ENCODE data around the gene BTBD9. TPM values are rescaled to one million over a fixed set of nuclear protein-coding genes. Genes with fewer than 3 reads are reported as not detected.

BTBD9 gene
- total RNA-seq, 1 experiment from 2014 or later = 4.3 TPM

- Histone ChIP-seq H3K36me3 (ENCODE audit: low read depth, low read length) (no peaks in the 10 kb centered on the region), H4K20me1 (ENCODE audit: low read length) (no peaks in the 10 kb centered on the region), H3K79me2 (ENCODE audit: low read length) (no peaks in the 10 kb centered on the region), H3K27me3 (ENCODE audit: low read length) (no peaks in the 10 kb centered on the region), H3K9ac (ENCODE audit: low read length) (no peak overlapping the region), H3K4me3 (ENCODE audit: low read length) (no peak overlapping the region), H3K27ac (ENCODE audit: low read length) (no peak overlapping the region), H3F3A (ENCODE audit: low read length, unreplicated experiment) (no peaks in the 10 kb centered on the region), H3K4me1 (ENCODE audit: insufficient read depth, low read length) (no peaks in the 10 kb centered on the region), H3K9me2 (replicated peaks; ENCODE audit: low read length) (no peaks in the 10 kb centered on the region), H2AFZ (ENCODE audit: low read length) (no peak overlapping the region), H3K4me2 (ENCODE audit: low read length) (no peak overlapping the region), H3K9me3 (ENCODE audit: low read length) (no peaks in the 10 kb centered on the region)
- intact Hi-C loops (cut with micrococcal nuclease) = no loop called here
- no peak for ATAC-seq
- DNase-seq = no peak
- POLR2A ChIA-PET (ENCODE audit: unreplicated experiment) = no interaction called here
- TF ChIP-seq EZH2phosphoT487 (IDR thresholded peaks at IDR 0.05; ENCODE audit: borderline replicate concordance, low read length) = no peak
- TF ChIP-seq EZH2 (IDR thresholded peaks at IDR 0.05; ENCODE audit: low read length, unreplicated experiment) = no peak
- no peak for TF ChIP-seq CTCF (conservative IDR thresholded peaks at IDR 0.05; ENCODE audit: low read depth, low read length)
- no TSS peak for BruUV-seq (replicated peaks)
- CTCF ChIA-PET = no interaction called here
Observed at GRCh38 chr6:38501931-38502330, 137.8 kb downstream of the BTBD9 start.

- POLR2A ChIA-PET (ENCODE audit: unreplicated experiment) = no interaction called here
- Histone ChIP-seq H3F3A (ENCODE audit: low read length, unreplicated experiment) (no peaks in the 10 kb centered on the region), H3K27me3 (ENCODE audit: low read length) (no peaks in the 10 kb centered on the region), H3K79me2 (ENCODE audit: low read length) (no peaks in the 10 kb centered on the region), H3K9ac (ENCODE audit: low read length) (no peak overlapping the region), H3K27ac (ENCODE audit: low read length) (no peak overlapping the region), H3K4me1 (ENCODE audit: insufficient read depth, low read length) (no peaks in the 10 kb centered on the region), H2AFZ (ENCODE audit: low read length) (no peak overlapping the region), H4K20me1 (ENCODE audit: low read length) (no peaks in the 10 kb centered on the region), H3K4me2 (ENCODE audit: low read length) (no peak overlapping the region), H3K9me3 (ENCODE audit: low read length) (no peaks in the 10 kb centered on the region), H3K4me3 (ENCODE audit: low read length) (no peak overlapping the region), H3K9me2 (replicated peaks; ENCODE audit: low read length) (no peaks in the 10 kb centered on the region), H3K36me3 (ENCODE audit: low read depth, low read length) (no peaks in the 10 kb centered on the region)
- BruUV-seq (replicated peaks) = no TSS peak
- ATAC-seq (no peak), DNase-seq (no peak)
- intact Hi-C loops (cut with micrococcal nuclease) = loop anchor here (10.0 kb wide), 1 partner anchor 345 kb away; no protein-coding TSS in a partner anchor
- TF ChIP-seq EZH2phosphoT487 (IDR thresholded peaks at IDR 0.05; ENCODE audit: borderline replicate concordance, low read length) (no peak), EZH2 (IDR thresholded peaks at IDR 0.05; ENCODE audit: low read length, unreplicated experiment) (no peak), CTCF (conservative IDR thresholded peaks at IDR 0.05; ENCODE audit: low read depth, low read length) (no peak)
- CTCF ChIA-PET = no interaction called here
Observed at GRCh38 chr6:38499529-38500096, 140.1 kb downstream of the BTBD9 start.

GRCh38 chr6:38498805-38499445, 140.8 kb downstream of the BTBD9 start:
- no peaks in the 10 kb centered on the region for H3K4me1 ChIP-seq (ENCODE audit: insufficient read depth, low read length)
- H4K20me1 ChIP-seq (ENCODE audit: low read length) = no peaks in the 10 kb centered on the region
- ChIA-PET POLR2A (ENCODE audit: unreplicated experiment) (interaction anchor here (0.6 kb wide), 1 partner anchor 8 kb away, joined by 10 read pairs; no protein-coding TSS in a partner anchor), CTCF (no interaction called here)
- no peaks in the 10 kb centered on the region for H3K27me3 ChIP-seq (ENCODE audit: low read length)
- no peak overlapping the region for H2AFZ ChIP-seq (ENCODE audit: low read length)
- no peak overlapping the region for H3K4me3 ChIP-seq (ENCODE audit: low read length)
- H3K9me3 ChIP-seq (ENCODE audit: low read length) = no peaks in the 10 kb centered on the region
- BruUV-seq (replicated peaks) = no TSS peak
- H3K27ac ChIP-seq (ENCODE audit: low read length) = no peak overlapping the region
- no peak overlapping the region for H3K9ac ChIP-seq (ENCODE audit: low read length)
- no peaks in the 10 kb centered on the region for H3F3A ChIP-seq (ENCODE audit: low read length, unreplicated experiment)
- ATAC-seq = no peak
- H3K9me2 ChIP-seq (replicated peaks; ENCODE audit: low read length) = no peaks in the 10 kb centered on the region
- TF ChIP-seq EZH2phosphoT487 (IDR thresholded peaks at IDR 0.05; ENCODE audit: borderline replicate concordance, low read length) = no peak
- no peak for DNase-seq
- no peaks in the 10 kb centered on the region for H3K36me3 ChIP-seq (ENCODE audit: low read depth, low read length)
- no peak overlapping the region for H3K4me2 ChIP-seq (ENCODE audit: low read length)
- H3K79me2 ChIP-seq (ENCODE audit: low read length) = no peaks in the 10 kb centered on the region
- intact Hi-C loops (cut with micrococcal nuclease) = loop anchor here (10.0 kb wide), 1 partner anchor 344 kb away; no protein-coding TSS in a partner anchor

All from PC-3 (cell line).